Colonic mucosa (tissue), 4 donors: ENCODE measurements around the gene CTNS. TPM values are rescaled to one million over a fixed set of nuclear protein-coding genes. Genes with fewer than 3 reads are reported as not detected.

Source experiments
- DNase-seq: peaks from one replicate; pipeline ENCODE4 v3.0.0-alpha.2; 2020
- H3K27ac ChIP-seq: fragments of 200-600 bp; one replicate; pipeline ENCODE4 v1.8.0; 2021
- H3K27me3 ChIP-seq: fragments of 200-600 bp; one replicate; pipeline ENCODE4 v1.8.0; 2021
- H3K36me3 ChIP-seq: fragments of 200-600 bp; one replicate; pipeline ENCODE4 v1.8.0; 2021
- H3K4me1 ChIP-seq: fragments of 200-600 bp; one replicate; pipeline ENCODE4 v1.8.0; 2021; ENCODE audit warnings: mild to moderate bottlenecking
- H3K4me3 ChIP-seq: fragments of 200-600 bp; one replicate; pipeline ENCODE4 v1.8.0; 2021
- H3K9ac ChIP-seq, 2 donors: one replicate each; pipeline ENCODE4 v1.7.0; 2013; ENCODE audit warnings: control low read depth in 2 of 2, low read depth in 2 of 2, low read length in 2 of 2
- H3K9me3 ChIP-seq: fragments of 200-600 bp; one replicate; pipeline ENCODE4 v1.8.0; 2021
- intact Hi-C: fragments of 100-400 bp; cut with DNase I; formaldehyde crosslinking; loops from one replicate; pipeline ENCODE4 v1.14.1; 2022
- total RNA-seq, 2 donors: library from RNA; stranded (reverse); fragmentation: NEBNext Ultra II Directional in 1 of 2; extraction: Animal tissue kit (Norgen Biotek cat#: 25700) in 1 of 2; gene quantifications; one replicate each; pipeline ENCODE4 v1.2.1, GENCODE V29; 2021
- TF ChIP-seq, protein P1 (sequence below): fragments of 200-600 bp; IDR thresholded peaks from one replicate; pipeline ENCODE4 v1.8.0; 2022; ENCODE audit warnings: antibody characterized with exemption, mild to moderate bottlenecking
- donor health status: healthy.
- donor health status: DM: no; HTN: no; CAD: no.
- donor health status: DM: no; HTN: no; CAD: no.

CTNS gene
- total RNA-seq, 2 donors from 2014 or later = 7.9 to 8.1 TPM

DNA sequence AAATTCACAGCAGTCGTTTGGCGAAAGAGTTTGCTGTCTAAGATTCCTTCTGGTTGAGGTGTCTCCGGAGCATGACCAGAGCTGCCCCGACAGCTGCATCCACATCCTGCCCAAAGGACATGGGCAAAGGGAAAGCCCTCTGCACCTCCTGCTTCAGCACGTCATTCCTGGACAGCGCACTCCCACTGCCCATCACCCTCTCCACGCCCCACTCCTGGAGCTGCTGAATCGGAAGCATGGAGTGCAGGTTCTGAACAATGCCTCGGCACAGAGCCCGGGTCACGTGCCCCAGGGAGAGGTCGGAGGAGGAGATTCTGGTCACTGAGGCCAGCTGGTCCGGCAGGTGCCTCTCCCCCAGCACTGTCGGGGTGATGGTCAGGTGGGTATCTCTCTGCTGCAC is 26.0 kb upstream of the CTNS start:
- Histone ChIP-seq H3K36me3 (peaks cover 6% of the 10 kb centered on the region), H3K9me3 (no peaks in the 10 kb centered on the region), H3K9ac (no peak overlapping the region), H3K27me3 (no peaks in the 10 kb centered on the region), H3K4me1 (no peaks in the 10 kb centered on the region), H3K4me3 (no peak overlapping the region), H3K27ac (no peak overlapping the region)
- intact Hi-C loops = no loop called here
- TF ChIP-seq, protein P1, sequence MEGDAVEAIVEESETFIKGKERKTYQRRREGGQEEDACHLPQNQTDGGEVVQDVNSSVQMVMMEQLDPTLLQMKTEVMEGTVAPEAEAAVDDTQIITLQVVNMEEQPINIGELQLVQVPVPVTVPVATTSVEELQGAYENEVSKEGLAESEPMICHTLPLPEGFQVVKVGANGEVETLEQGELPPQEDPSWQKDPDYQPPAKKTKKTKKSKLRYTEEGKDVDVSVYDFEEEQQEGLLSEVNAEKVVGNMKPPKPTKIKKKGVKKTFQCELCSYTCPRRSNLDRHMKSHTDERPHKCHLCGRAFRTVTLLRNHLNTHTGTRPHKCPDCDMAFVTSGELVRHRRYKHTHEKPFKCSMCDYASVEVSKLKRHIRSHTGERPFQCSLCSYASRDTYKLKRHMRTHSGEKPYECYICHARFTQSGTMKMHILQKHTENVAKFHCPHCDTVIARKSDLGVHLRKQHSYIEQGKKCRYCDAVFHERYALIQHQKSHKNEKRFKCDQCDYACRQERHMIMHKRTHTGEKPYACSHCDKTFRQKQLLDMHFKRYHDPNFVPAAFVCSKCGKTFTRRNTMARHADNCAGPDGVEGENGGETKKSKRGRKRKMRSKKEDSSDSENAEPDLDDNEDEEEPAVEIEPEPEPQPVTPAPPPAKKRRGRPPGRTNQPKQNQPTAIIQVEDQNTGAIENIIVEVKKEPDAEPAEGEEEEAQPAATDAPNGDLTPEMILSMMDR = no peak
- DNase-seq = no peak

DNA sequence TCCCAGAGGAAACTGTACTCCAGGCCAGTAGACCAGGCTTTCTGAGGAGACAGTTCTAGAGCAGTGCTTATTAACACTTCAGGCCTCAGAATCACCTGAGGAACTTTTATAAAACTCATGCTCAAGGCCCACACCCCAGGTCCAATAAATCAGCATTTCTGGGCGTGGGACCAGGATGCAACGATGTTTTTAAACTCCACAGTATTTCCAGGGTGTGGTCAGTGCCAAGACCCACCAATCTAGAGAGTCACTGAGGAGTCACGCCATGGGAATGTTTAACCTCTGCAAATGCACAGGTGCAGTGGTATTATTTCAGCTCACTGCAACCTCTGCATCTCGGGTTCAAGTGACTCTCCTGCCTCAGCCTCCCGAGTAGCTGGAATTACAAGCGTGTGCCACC is 23.4 kb upstream of the CTNS start:
- DNase-seq = peak; percentile 58
- H3K36me3 ChIP-seq = peaks cover 10% of the 10 kb centered on the region
- no peaks in the 10 kb centered on the region for H3K27me3 ChIP-seq
- no peak overlapping the region for H3K27ac ChIP-seq
- no peaks in the 10 kb centered on the region for H3K4me1 ChIP-seq
- intact Hi-C loops = no loop called here
- H3K9ac ChIP-seq = no peak overlapping the region
- H3K4me3 ChIP-seq = no peak overlapping the region
- no peaks in the 10 kb centered on the region for H3K9me3 ChIP-seq
- TF ChIP-seq, protein P1 = no peak

DNA sequence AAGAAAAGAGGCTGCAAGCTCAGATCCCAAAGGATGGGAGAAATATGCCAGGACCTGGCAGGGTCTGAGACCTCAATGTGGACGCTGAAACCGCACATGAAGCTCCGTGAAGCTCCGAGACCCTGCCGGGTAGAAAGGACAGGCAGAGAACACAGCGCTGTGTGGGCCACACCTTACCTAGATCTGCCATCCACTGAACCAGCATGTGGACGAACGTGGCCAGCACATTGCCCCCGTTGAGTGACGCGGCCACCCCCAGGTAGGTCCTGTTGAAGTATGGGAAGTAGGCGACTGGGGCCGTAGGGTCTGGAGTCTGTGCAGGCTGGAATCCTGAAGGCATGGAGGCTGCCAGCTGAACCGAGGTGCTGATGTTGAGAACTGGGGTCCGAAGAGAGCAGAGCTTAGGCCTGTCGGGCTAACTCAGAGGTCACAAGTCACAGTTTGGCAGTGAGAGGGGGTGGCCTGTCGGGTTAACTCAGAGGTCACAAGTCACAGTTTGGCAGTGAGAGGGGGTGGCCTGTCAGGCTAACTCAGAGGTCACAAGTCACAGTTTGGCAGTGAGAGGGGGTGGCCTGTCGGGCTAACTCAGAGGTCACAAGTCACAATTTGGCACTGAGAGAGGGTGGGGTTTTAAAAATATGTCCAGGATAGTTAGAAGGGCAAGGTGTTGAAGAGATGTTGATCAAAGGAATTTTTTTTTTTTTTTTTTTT is 21.2 kb upstream of the CTNS start:
- Histone ChIP-seq H3K27ac (no peak overlapping the region), H3K27me3 (no peaks in the 10 kb centered on the region), H3K4me3 (no peak overlapping the region), H3K36me3 (peaks cover 3% of the 10 kb centered on the region), H3K9ac (no peak overlapping the region), H3K4me1 (no peaks in the 10 kb centered on the region), H3K9me3 (no peaks in the 10 kb centered on the region)
- no peak for DNase-seq
- intact Hi-C loops = no loop called here
- TF ChIP-seq, protein P1 = no peak

DNA sequence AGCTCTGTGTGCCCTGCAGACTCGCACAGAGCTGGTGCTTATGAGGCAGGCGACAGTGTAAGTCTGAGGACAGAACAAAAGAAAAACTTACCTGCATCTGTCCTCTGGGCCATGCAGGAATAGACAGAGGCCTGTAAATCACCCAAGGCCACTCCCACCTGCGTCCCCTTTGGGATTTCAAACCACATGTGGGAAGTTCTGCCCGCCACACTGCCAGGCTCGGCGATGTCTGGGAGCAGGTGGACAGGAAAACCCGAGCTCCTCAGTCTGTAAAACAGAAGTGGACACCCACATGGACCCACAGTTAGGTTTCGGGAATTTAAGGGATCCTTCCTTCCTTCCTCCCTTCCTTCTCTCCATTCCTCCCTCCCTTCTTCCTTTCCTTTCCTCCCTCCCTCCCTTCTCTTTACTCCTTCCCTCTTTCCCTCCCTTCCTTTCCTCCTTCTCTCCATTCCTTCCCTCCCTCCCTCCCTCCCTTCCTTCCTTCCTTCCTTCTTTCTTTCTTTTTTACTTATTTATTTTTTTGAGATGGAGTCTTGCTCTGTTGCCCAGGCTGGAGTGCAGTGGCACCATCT is 15.3 kb upstream of the CTNS start:
- H3K27ac ChIP-seq = no peak overlapping the region
- H3K36me3 ChIP-seq = peaks cover 12% of the 10 kb centered on the region
- no peaks in the 10 kb centered on the region for H3K9me3 ChIP-seq
- DNase-seq = no peak
- H3K9ac ChIP-seq = no peak overlapping the region
- no peaks in the 10 kb centered on the region for H3K4me1 ChIP-seq
- TF ChIP-seq, protein P1 = no peak
- intact Hi-C loops = no loop called here
- no peaks in the 10 kb centered on the region for H3K27me3 ChIP-seq
- no peak overlapping the region for H3K4me3 ChIP-seq

DNA sequence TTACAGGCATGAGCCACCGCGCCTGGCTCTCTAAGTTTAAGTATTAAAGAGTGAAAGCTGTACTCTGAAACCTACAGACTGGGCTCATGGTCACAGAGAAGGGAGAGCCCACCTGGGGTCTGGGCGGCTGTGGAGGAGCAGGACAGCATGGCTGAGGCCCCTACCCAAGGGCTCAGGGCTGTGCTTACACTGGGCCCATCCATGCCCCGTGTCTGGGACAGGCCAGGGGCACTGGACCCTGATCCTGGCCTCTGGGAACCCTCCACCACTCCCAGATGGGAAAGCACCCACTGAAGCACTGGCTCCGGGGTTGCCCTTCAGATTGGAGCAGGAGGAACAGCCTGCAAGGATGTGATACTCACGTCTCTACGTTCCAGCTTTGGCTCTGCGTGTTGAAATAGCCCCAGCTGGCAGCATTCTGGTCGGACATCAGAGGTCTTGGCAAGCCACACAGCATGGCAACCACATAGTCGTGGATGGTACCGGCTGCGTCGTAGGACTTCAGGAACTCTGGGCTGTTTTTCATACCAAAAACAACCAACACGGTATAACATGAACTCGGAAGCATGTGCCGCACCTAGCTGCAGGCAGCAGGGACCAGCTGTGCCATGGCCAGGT is 13.5 kb upstream of the CTNS start:
- intact Hi-C loops = no loop called here
- no peaks in the 10 kb centered on the region for H3K27me3 ChIP-seq
- no peaks in the 10 kb centered on the region for H3K9me3 ChIP-seq
- TF ChIP-seq, protein P1 = no peak
- H3K4me3 ChIP-seq = no peak overlapping the region
- no peak for DNase-seq
- no peak overlapping the region for H3K9ac ChIP-seq
- peaks cover 8% of the 10 kb centered on the region for H3K36me3 ChIP-seq
- no peaks in the 10 kb centered on the region for H3K4me1 ChIP-seq
- H3K27ac ChIP-seq = no peak overlapping the region
